ENCODE results near the gene PNPLA7.

The PNPLA7 gene

GRCh38 chr9:137454145-137454596 lies 96.0 kb downstream of the PNPLA7 start:
- TF ChIP-seq EGR2 (tag by site-specific recombination; IDR thresholded peaks at IDR 0.05; ENCODE audit: low read depth) (peak; percentile 63; the same call in 1 of the 2 replicates), KLF8 (tag by site-specific recombination; IDR thresholded peaks at IDR 0.05) (peak; percentile 41; the same call in 1 of the 2 replicates), ZBTB8A (tag by site-specific recombination; IDR thresholded peaks at IDR 0.05) (peak; percentile 14; the same call in 1 of the 2 replicates), ZNF621 (tag by site-specific recombination; IDR thresholded peaks at IDR 0.05) (no peak), WT1 (tag by site-specific recombination; IDR thresholded peaks at IDR 0.05) (no peak), ZSCAN5A (tag by site-specific recombination; IDR thresholded peaks at IDR 0.05) (0 out of 2 replicates have a peak, but pooled peaks have one; percentile 26), BCL11B (tag by site-specific recombination; IDR thresholded peaks at IDR 0.05; ENCODE audit: low read depth) (no peak), ZNF335 (tag by site-specific recombination; conservative IDR thresholded peaks at IDR 0.05) (no peak)
- Histone ChIP-seq H3K36me3 (ENCODE audit: control insufficient read depth in 2 of 2, insufficient read depth in 1 of 2, low read length in 2 of 2) (peaks cover 0 to 65% of the 10 kb centered on the region in 2 experiments; a peak in 2 of 3 replicates), H3K4me1 (ENCODE audit: control insufficient read depth, insufficient read depth, low read length) (no peaks in the 10 kb centered on the region; the same call in 1 of the 2 replicates)

GRCh38 chr9:137453643-137454081 lies 96.5 kb downstream of the PNPLA7 start:
- Histone ChIP-seq H3K4me1 (ENCODE audit: control insufficient read depth, insufficient read depth, low read length) (no peaks in the 10 kb centered on the region; the same call in 1 of the 2 replicates), H3K27ac (ENCODE audit: extremely low read depth, low read depth, low read length) (no peak overlapping the region), H3K4me3 (ENCODE audit: low read depth, low read length) (no peak overlapping the region), H3K9me3 (ENCODE audit: control insufficient read depth, insufficient read depth, low read depth, low read length) (no peaks in the 10 kb centered on the region), H3K36me3 (ENCODE audit: control insufficient read depth in 2 of 2, insufficient read depth in 1 of 2, low read length in 2 of 2) (peaks cover 0 to 70% of the 10 kb centered on the region in 2 experiments; a peak in 2 of 3 replicates)
- TF ChIP-seq KLF9 (tag by site-specific recombination; IDR thresholded peaks at IDR 0.05; ENCODE audit: low read depth) (0 out of 2 replicates have a peak, but pooled peaks have one; percentile 42), ZNF473 (tag by site-specific recombination; IDR thresholded peaks at IDR 0.05) (no peak), KLF8 (tag by site-specific recombination; IDR thresholded peaks at IDR 0.05) (peak; percentile 85), ZBTB10 (tag by site-specific recombination; IDR thresholded peaks at IDR 0.05) (no peak), SP2 (tag by site-specific recombination; IDR thresholded peaks at IDR 0.05) (peak; percentile 32; the same call in 1 of the 2 replicates), SP3 (tag by site-specific recombination; IDR thresholded peaks at IDR 0.05) (0 out of 2 replicates have a peak, but pooled peaks have one; percentile 43), ZNF266 (tag by site-specific recombination; IDR thresholded peaks at IDR 0.05; ENCODE audit: low read depth) (no peak), ZSCAN16 (tag by site-specific recombination; IDR thresholded peaks at IDR 0.05) (peak; percentile 94), ZBTB49 (tag by site-specific recombination; IDR thresholded peaks at IDR 0.05; ENCODE audit: low read depth) (no peak), ZNF513 (tag by site-specific recombination; IDR thresholded peaks at IDR 0.05) (no peak)
- ChIA-PET POLR2A (interaction anchor here (1.5 kb wide), 1 partner anchor 31 kb away, joined by 5 read pairs; no protein-coding TSS in a partner anchor), CTCF (interaction anchor here (0.6 to 1.1 kb wide), 3 partner anchors 8 to 141 kb away, joined by 3 to 4 read pairs (median 3); no protein-coding TSS in a partner anchor)

More at GRCh38 chr9:137454145-137454596, 96.0 kb downstream of the PNPLA7 start:
- Histone ChIP-seq H3K4me3 (ENCODE audit: low read depth, low read length) (no peak overlapping the region), H3K27ac (ENCODE audit: extremely low read depth, low read depth, low read length) (no peak overlapping the region), H3K9me3 (ENCODE audit: control insufficient read depth, insufficient read depth, low read depth, low read length) (no peaks in the 10 kb centered on the region)
- ChIA-PET CTCF (interaction anchor here (0.6 to 1.1 kb wide), 3 partner anchors 8 to 31 kb away, joined by 3 to 4 read pairs (median 3); partner anchors contain the start of gene EXD3), POLR2A (interaction anchor here (1.5 kb wide), 1 partner anchor 32 kb away, joined by 5 read pairs; no protein-coding TSS in a partner anchor)

Measured in HEK293 (cell line).